Activated CD4-positive, alpha-beta T cell treated with anti-CD3 and anti-CD28 coated beads for 4 hours (primary cell): ENCODE results near the gene LAMA5.

Experiments
- DNase-seq, 2 donors: peaks; one replicate each; pipeline ENCODE4 v3.0.0-alpha.2; 2020

LAMA5 gene

DNA sequence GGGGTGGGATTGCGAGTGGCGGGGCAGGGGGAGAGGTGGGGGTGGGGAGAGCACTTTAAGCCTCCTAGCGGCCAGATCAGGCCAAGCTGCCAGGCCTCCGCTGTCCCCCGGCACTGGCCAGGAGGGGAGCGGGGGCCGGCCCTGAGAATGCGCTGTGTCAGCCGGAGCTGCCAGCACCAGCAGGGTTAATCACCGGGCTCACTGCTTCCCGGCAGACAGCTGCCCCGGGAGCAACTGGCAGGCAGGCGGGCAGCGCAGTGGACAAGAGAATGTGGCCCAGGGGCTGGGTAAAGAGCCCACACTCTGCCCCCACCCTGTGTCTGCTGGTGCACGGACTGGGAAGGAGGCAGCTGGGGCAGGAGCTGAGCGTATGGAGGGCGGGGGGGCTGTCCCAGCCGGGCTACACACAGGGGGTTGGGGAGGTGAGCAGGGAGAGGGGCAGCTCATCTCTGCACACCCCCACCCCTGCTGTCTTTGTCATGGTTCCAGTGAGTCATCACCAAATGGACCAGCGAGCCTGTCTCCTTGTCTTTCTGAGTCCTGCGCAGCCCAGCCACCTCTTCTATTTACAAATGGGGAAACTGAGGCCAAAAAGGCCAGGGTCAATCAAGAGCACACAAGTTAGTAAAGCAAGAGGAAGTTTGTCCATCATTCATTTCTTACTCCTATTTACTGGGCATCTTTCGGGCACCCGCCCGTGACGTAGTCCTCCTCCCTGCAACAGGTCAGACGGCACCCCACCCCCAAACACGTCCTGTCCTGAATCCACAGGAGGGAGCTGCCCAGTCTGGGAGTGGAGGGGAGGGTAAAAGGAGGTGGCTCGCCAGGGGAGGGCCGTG lies 2.1 kb upstream of the LAMA5 start:
- no peak for DNase-seq

DNA sequence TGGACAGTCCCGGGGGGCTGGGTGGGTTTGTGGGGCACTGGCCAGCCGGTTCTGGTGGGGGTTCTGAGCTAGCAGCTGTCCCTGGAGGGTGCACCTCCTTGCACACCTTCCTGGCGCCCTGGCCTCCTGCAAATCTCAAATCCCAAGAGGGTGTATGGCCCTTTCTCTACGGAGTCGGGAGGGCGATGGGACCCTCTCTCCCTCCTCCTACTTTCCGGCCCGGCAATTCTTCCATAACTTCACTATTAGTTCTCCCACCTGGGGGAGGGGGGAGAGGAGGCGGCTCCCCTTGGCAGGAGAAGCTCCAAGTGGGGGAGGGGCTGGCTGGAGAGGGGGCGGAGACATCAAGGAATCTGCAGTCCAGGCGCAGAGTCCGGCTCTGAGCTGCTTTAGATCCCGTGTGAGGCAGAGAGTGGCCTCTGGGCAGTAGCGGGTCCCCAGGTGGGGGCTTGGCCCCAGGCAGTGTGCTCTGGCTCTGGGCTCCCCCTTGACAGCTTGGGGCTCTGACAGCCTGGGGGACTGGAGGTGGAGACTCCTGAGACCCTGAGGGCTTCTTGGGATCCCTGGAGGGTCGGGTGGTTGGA lies 1.4 kb upstream of the LAMA5 start:
- DNase-seq, result no peak

DNA sequence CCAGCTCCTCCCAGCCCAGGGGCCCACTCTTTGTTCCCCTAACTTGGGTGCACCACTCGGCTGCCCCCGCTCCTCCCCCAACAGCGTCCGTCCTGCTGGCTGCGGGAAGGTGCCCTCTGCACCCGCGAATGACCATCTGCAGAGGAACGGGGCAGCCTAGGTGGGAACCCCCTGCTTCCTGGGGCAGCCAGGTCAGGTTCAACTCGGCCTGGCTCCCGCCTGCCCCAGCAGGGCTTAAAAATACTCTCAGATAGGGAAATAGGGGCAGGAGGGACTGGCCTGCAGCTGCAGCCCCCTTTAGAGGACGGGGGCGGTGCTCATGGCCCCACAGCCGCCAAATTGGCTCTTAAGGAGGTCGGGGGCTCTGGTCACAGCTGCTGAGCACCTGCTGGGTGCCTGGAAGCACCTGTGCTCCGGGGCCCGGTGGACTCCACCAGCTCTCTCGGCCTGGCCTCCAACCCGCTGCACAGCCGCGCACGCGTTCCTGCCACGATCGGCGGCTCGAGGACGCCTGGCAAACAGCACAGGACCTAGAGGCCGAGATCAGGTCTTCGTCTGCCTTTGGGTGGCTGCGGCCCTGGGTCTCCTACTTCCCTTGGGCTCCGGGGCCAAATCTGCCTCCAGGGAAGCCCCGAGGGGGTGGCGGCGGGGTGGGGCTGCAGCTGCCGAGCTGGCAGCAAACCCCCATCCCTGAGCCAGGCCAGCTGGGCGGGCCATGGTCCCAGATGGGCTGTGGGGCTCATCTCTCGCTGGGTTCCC lies 700 bp upstream of the LAMA5 start:
- no peak for DNase-seq

GRCh38 chr20:62366370-62367135 lies 559 bp downstream of the LAMA5 start:
- DNase-seq, result no peak

GRCh38 chr20:62365814-62366369 lies 1.2 kb downstream of the LAMA5 start:
- DNase-seq, result no peak

DNA sequence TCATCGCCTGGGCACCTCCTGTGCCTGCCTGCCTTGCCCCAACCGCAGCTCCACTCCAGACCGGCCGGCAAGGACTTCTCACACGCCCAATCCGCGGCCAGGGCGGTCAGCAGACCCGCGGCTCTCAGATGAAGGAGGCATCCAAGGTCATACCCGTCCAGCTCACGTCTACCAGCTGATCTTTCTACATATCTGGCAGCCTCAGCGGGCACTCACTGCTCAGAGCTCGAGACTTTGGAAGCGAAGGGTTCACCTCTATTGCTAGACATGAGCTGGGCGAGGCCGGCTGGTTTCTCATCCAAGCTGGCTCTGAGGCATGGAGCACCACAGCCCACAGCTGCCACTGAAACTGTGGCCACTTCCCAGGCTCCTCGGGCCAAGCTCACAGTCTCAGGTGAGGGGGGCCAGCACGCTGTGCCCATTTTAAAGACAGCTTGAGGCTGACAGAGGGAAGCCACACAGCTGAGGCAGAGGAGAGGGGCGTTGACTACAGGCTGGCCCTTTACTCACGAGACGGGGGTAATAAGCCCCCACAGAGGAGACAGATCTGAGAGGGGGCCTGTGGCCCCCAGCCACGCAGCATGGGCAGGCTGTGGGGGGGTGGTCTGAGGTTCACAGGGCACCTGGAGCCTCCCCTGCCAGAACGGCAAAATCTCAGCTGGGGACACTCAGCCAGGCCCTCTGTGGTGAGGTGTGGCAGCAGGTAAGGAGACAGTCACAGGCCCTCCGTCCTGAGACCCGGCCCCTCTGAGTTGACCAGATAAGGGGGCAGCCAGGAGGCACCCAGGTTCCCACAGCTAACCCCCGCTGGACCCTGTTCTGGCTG lies 2.0 kb downstream of the LAMA5 start:
- DNase-seq, result no peak

GRCh38 chr20:62363920-62364851 lies 2.9 kb downstream of the LAMA5 start:
- no peak for DNase-seq

DNA sequence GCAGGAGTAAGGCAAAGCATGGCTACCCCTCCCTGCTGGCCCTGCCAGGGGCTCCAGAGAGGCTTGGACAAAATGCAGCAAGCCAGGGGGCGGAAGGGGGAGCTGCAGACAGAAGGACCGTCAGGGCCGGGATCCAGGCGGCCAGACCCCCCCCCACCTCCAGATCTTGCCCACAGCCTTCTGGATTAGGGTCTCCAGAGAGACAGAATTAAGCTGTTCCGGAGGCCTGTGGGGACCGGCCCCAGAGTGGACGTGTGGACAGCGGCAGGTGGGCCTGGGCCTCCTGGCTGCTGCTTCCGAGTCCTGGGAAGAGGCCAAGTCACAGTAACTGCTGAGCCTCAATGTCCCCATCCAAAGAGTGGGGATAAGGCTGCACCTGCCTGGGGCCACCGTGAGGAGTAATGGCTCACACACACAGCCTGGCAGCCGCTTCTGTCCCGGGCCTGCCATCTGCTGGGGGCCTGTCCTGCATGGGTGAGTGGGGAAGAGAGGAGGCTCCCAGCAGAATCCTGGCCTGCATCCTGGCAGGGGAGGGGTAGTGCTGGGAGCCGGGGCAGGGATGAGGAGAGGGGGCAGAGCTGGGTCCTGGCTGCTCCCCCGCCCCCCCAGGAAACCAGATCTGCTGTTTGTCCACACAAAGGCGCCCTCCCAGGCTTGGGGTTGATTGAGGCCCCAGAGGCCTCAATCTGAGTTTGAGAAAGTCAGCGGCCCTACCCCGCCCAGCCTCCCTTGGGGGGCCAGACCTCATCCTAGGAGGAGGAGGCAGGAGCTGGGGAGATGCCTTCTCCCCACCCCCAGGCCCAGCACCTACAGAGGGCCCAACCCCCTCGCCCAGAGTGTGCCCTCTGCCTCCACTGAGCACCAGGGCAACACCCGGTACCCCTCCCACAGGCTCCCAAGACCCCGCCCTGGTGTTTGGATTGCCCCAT lies 3.9 kb downstream of the LAMA5 start:
- DNase-seq, result no peak

DNA sequence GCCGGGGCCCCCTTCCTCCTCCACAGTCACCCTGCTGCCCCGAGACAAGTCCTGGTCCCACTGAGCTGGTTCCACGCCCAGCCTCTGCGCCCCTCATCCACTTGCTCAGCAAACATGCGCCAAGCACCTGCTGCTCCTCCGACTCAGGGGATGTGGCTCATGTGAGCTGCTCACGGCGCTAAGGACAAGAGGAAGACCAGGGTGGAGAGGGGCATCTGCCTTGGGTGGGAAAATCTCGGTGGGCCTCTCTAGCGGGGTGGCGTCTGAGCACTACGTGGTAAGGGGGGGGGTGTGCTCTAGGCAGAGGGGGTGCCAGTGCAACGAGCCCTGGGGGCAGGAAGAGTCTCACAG lies 4.5 kb downstream of the LAMA5 start:
- no peak for DNase-seq

DNA sequence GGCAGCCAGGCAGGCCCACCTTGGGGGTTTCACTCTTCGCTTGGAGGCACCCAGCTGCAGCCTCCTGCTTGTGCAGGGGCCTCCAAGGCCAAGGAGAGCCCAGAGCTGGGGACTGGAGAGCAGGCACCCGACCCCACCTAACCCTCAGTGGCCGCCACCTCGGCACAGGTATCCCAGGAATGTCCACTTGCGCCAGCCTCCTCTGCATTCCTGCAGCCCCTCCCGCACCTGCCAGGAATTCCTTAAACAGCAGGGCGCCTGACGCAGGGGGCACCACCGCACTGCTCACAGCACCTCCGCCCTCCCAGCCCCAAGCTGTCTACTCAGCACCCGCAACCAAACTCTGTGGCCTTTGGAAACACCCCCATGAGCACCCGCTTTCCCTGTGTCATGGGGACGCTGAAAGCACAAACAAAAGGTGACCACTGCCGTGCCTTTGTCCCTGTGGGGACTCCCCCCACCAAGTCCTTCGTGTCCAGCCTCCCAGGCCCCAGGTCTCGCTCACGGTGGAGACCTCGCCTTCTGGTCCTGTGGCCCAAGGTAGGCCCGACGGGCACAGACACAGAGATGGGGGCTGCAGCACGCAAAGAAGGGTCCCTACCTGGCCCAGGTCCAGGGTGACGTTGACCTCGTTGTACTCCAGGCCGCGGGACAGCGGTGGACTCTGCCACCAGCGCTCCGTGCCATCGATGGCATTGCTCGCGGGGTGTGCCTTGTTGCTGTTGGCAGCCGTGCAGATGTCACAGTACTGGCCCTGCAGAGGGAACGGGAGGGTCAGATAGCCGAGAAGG lies 5.1 kb downstream of the LAMA5 start:
- DNase-seq, result no peak

GRCh38 chr20:62360854-62361798 lies 6.0 kb downstream of the LAMA5 start:
- no peak for DNase-seq

DNA sequence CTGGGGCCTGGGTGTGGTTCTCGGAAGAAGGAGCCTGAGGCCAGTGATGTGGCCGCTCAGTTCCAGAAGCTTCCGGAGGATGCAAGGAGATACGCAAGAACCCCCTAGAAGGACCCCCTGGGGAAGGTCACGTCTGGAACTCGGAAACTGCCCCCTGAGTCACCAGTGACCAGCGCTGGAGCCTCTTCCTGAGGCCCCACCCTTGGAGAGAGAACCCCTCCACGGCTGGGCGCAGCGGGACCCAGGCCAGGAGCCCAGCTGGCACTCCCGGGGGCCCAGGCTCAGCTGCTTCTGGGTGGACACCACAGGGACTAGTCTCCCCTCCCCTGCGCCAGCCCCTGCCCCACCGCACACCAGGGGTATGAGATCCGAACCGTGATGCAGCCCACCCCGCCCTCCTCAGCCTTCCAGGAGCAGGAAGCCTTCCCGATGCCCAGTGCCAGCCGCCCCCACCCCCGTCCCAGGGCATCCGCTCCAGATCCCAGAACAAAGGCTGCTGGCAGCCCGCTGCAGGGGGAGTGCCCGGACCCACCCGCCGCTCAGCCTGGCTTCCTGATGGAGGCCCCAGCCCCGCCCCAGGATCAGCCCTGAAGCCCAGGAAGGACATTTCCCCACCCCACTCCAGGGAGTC lies 7.5 kb downstream of the LAMA5 start:
- DNase-seq, result no peak

DNA sequence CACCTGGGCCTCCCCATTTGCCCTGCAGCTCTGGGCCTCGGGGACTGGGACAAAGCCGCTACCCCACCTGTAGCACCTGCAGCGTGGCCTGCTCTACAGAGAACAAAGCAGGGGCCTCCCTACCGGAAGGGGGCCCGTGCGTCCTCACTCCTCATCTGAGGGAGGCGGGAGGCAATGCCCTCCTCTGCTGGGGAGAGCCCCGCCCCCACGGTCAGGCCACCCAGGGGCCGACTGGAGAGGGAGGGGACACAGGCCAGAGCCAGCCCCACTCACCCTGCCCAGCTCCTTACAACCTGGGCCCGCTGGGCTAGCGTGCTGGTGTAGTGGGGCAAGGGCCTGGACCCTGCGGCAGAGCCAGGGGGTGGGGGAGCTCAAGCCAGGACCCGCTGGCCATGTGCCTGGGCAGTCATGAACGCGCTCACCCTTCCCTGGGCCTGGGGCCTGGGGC lies 8.0 kb downstream of the LAMA5 start:
- DNase-seq, result no peak

DNA sequence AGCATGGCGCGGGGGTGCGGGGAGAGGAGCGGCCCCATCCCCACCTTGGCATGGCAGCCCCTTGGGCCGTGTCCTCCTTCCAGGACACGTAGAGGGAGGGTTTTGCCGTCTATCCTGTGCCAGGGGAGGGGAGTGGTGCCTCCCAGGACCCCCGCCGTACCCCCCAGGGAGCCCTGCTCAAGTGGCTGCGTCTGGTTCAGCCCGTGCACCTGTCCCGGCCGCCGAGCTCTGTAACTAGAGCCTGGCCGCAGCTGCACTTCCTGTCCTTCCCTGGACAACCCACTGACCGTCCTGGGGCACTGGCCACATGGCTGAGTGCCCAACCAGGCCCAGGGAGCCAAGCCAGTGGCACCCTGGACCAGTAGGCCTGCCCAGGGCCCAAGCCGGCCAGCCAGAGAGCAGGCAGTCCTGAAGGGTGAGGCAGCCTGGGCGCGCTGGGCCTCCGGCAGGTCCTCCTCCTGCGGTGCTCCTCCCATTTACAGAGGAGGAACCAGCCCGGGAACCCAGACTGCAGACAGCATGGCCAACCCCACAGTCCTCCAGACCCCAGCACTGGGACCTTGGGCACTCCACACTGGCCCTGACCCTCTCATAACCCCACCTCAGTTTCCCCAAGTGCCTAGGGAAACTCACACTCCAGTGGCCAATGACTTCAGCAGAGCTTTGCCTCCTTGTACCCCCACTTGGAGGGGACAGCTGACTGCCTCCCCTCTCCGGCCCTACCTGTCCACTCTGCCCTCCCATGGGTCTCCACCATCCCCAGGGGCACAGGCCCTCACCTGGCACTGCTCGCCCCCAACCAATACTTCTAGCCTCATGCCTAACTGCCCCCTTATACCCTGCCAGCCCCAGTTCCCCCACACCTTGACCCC lies 8.7 kb downstream of the LAMA5 start:
- DNase-seq, result no peak

- DNase-seq, result no peak
These were observed 9.4 kb downstream of the LAMA5 start for GRCh38 chr20:62357681-62358080.

- DNase-seq, result no peak
These were observed 9.9 kb downstream of the LAMA5 start for GRCh38 chr20:62357187-62357667.
